Measurements from ENCODE around the gene SAYSD1. TPM values are rescaled to one million over a fixed set of nuclear protein-coding genes. Genes with fewer than 3 reads are reported as not detected.
A peak's percentile ranks its signal among the peaks of the same experiment; 100 is the strongest.

The SAYSD1 gene
- total RNA-seq, 1 donor from 2014 or later: 15.0 TPM

GRCh38 chr6:39107641-39108040 lies 7.3 kb downstream of the SAYSD1 start:
- Mint-ChIP-seq H3K4me3 (no peak overlapping the region), H3K9me3 (no peaks in the 10 kb centered on the region), H3K27me3 (no peaks in the 10 kb centered on the region), H3K4me1 (ENCODE audit: unreplicated experiment) (no peaks in the 10 kb centered on the region), H3K36me3 (peaks cover 31% of the 10 kb centered on the region), H3K27ac (no peak overlapping the region)
- no peak for TF ChIP-seq CTCF (conservative IDR thresholded peaks at IDR 0.05)
- DNase-seq (ENCODE audit: extremely low spot score, unreplicated experiment): no peak

- TF ChIP-seq CTCF (conservative IDR thresholded peaks at IDR 0.05): no peak
- peaks cover 26% of the 10 kb centered on the region for H3K36me3 Mint-ChIP-seq
- no peak overlapping the region for H3K27ac Mint-ChIP-seq
- no peaks in the 10 kb centered on the region for H3K9me3 Mint-ChIP-seq
- H3K4me1 Mint-ChIP-seq (ENCODE audit: unreplicated experiment): no peaks in the 10 kb centered on the region
- no peak for DNase-seq (ENCODE audit: extremely low spot score, unreplicated experiment)
- H3K4me3 Mint-ChIP-seq: no peak overlapping the region
- H3K27me3 Mint-ChIP-seq: no peaks in the 10 kb centered on the region
These were observed 8.0 kb downstream of the SAYSD1 start for GRCh38 chr6:39107034-39107433.

GRCh38 chr6:39104528-39104927 lies 10.5 kb downstream of the SAYSD1 start:
- Mint-ChIP-seq H3K9me3 (no peaks in the 10 kb centered on the region), H3K36me3 (peaks cover 21% of the 10 kb centered on the region), H3K27me3 (no peaks in the 10 kb centered on the region), H3K27ac (no peak overlapping the region), H3K4me1 (ENCODE audit: unreplicated experiment) (no peaks in the 10 kb centered on the region), H3K4me3 (no peak overlapping the region)
- no peak for TF ChIP-seq CTCF (conservative IDR thresholded peaks at IDR 0.05)
- DNase-seq (ENCODE audit: extremely low spot score, unreplicated experiment): no peak

GRCh38 chr6:39102821-39103136 lies 12.2 kb downstream of the SAYSD1 start:
- no peak for DNase-seq (ENCODE audit: extremely low spot score, unreplicated experiment)
- Mint-ChIP-seq H3K36me3 (peaks cover 15% of the 10 kb centered on the region), H3K4me3 (no peak overlapping the region), H3K27ac (no peak overlapping the region), H3K9me3 (no peaks in the 10 kb centered on the region), H3K4me1 (ENCODE audit: unreplicated experiment) (no peaks in the 10 kb centered on the region), H3K27me3 (no peaks in the 10 kb centered on the region)
- TF ChIP-seq CTCF (conservative IDR thresholded peaks at IDR 0.05): no peak

GRCh38 chr6:39102071-39102820 lies 12.7 kb downstream of the SAYSD1 start:
- no peaks in the 10 kb centered on the region for H3K4me1 Mint-ChIP-seq (ENCODE audit: unreplicated experiment)
- no peak for DNase-seq (ENCODE audit: extremely low spot score, unreplicated experiment)
- H3K36me3 Mint-ChIP-seq: peaks cover 14% of the 10 kb centered on the region
- H3K9me3 Mint-ChIP-seq: no peaks in the 10 kb centered on the region
- no peaks in the 10 kb centered on the region for H3K27me3 Mint-ChIP-seq
- no peak overlapping the region for H3K27ac Mint-ChIP-seq
- peak; percentile 73 for TF ChIP-seq CTCF (conservative IDR thresholded peaks at IDR 0.05)
- H3K4me3 Mint-ChIP-seq: no peak overlapping the region
